Stomach (tissue), 9 donors: Measurements from ENCODE around the gene SWAP70. TPM values are rescaled to one million over a fixed set of nuclear protein-coding genes. Genes with fewer than 3 reads are reported as not detected.

Experiments
- DNase-seq, 2 donors: peaks; one replicate each; pipeline versions ENCODE4 v3.0.0 to v3.0.0-alpha.2; 2013 to 2019
- H3K27ac ChIP-seq, 5 donors: fragments of 200-600 bp in 4 of 5; sonication (generic) in 4 of 5; one replicate each; pipeline ENCODE4 v1.5.1; 2013 to 2019; ENCODE audit warnings: mild to moderate bottlenecking in 1 of 5, moderate library complexity in 1 of 5
- H3K27me3 ChIP-seq, 3 donors: fragments of 200-600 bp; sonication (generic); one replicate each; pipeline ENCODE4 v1.5.1; 2017 to 2019; ENCODE audit warnings: mixed run types in 1 of 3
- H3K36me3 ChIP-seq, 4 donors: fragments of 200-600 bp; sonication (generic); 1 replicate in 3 of 4; 2 replicates in 1 of 4; pipeline ENCODE4 v1.5.1; 2016 to 2019
- H3K4me1 ChIP-seq, 4 donors: fragments of 200-600 bp; sonication (generic); one replicate each; pipeline ENCODE4 v1.5.1; 2016 to 2019
- H3K4me3 ChIP-seq, 4 donors: fragments of 200-600 bp; sonication (generic) in 3 of 4; one replicate each; pipeline ENCODE4 v1.5.1; 2016 to 2019; ENCODE audit warnings: mild to moderate bottlenecking in 1 of 4
- H3K9me3 ChIP-seq, 4 donors: fragments of 200-600 bp; sonication (generic); one replicate each; pipeline ENCODE4 v1.5.1; 2016 to 2019
- CTCF ChIP-seq, 7 experiments: fragments of 450-650 bp in 4 of 7; fragments of 200-600 bp in 3 of 7; sonication (generic) in 3 of 7; IDR thresholded peaks; one replicate each; pipeline ENCODE4 v1.5.1; 2016 to 2019; ENCODE audit warnings: antibody characterized with exemption in 7 of 7, control low read depth in 2 of 7, mild to moderate bottlenecking in 1 of 7
- EP300 ChIP-seq: sonication (generic); formaldehyde crosslinking; IDR thresholded peaks from one replicate; pipeline ENCODE4 v1.6.1; 2017; ENCODE audit warnings: antibody characterized with exemption
- POLR2A ChIP-seq, 4 donors: fragments of 450-650 bp; IDR thresholded peaks; one replicate each; pipeline ENCODE4 v1.6.1; 2016; ENCODE audit warnings: antibody characterized with exemption in 4 of 4, control low read depth in 2 of 4, mild to moderate bottlenecking in 1 of 4, moderate library complexity in 1 of 4
- POLR2AphosphoS5 ChIP-seq, 3 donors: sonication (generic); formaldehyde crosslinking; IDR thresholded peaks; one replicate each; pipeline ENCODE4 v1.6.1; 2016; ENCODE audit warnings: antibody characterized with exemption in 3 of 3
- WGBS, 5 donors: extraction: QIAGEN DNeasy Blood & Tissue Kit in 3 of 5; methylation state at CpG; one replicate each; pipeline versions ENCODE4 v1.1.5 to v1.1.7; 2013 to 2018; 5-methylcytosine and 5-hydroxymethylcytosine counted together
- intact Hi-C: fragments of 100-400 bp; cut with DNase I; formaldehyde crosslinking; loops from one replicate; pipeline ENCODE4 v1.15.1; 2023; ENCODE audit warnings: low total_unique reads
- polyA plus RNA-seq, 3 donors: library from polyadenylated mRNA; stranded (reverse); fragments of 200-250 nt; gene quantifications; one replicate each; pipeline ENCODE4 v1.2.3, GENCODE V29; 2013
- total RNA-seq, 5 donors: library from RNA; depleted of rRNA; stranded (reverse); fragments of >200 nt; gene quantifications; one replicate each; pipeline versions ENCODE4 v1.1.0 to v1.2.3, GENCODE V29; 2014 to 2016
- donor health status: healthy with polysubstance abuse.
- donor health status: Bipolar disorder and iron deficiency.
- donor health status: healthy.

Gene SWAP70
- total and polyA plus RNA-seq, 8 donors, result 5.1 to 39.5 (median 18.3) TPM

GRCh38 chr11:9771071-9771511, 107.2 kb downstream of the SWAP70 start:
- H3K27ac ChIP-seq, result peak overlapping the region in 1 of 5 donors; percentile 18
- no peak for DNase-seq
- H3K36me3 ChIP-seq, result no peaks in the 10 kb centered on the region
- no peaks in the 10 kb centered on the region for H3K9me3 ChIP-seq
- TF ChIP-seq EP300 (no peak), POLR2A (IDR thresholded peaks at IDR 0.05) (no peak), CTCF (IDR thresholded peaks at IDR 0.05) (no peak), POLR2AphosphoS5 (IDR thresholded peaks at IDR 0.05) (no peak)
- H3K4me1 ChIP-seq, result peaks cover 0 to 37% (median 14%) of the 10 kb centered on the region in 4 donors
- intact Hi-C loops, result no loop called here
- WGBS, 5 donors, result 56 to 83% (median 74%) methylated on average over 1 of the region's 1 CpG
- no peaks in the 10 kb centered on the region for H3K27me3 ChIP-seq
- no peak overlapping the region for H3K4me3 ChIP-seq

- Histone ChIP-seq H3K27ac (no peak overlapping the region), H3K27me3 (no peaks in the 10 kb centered on the region), H3K36me3 (no peaks in the 10 kb centered on the region), H3K9me3 (no peaks in the 10 kb centered on the region), H3K4me3 (no peak overlapping the region), H3K4me1 (peaks cover 0 to 35% (median 12%) of the 10 kb centered on the region in 4 donors)
- 88 to 93% (median 91%) methylated on average over 4 of the region's 4 CpGs for WGBS, 5 donors
- no peak for TF ChIP-seq EP300
- TF ChIP-seq POLR2AphosphoS5 (IDR thresholded peaks at IDR 0.05), result no peak
- no peak for TF ChIP-seq POLR2A (IDR thresholded peaks at IDR 0.05)
- no peak for TF ChIP-seq CTCF (IDR thresholded peaks at IDR 0.05)
- no peak for DNase-seq
- intact Hi-C loops, result no loop called here
These were observed 108.3 kb downstream of the SWAP70 start for GRCh38 chr11:9772218-9772617.

- H3K4me3 ChIP-seq, result no peak overlapping the region
- H3K27ac ChIP-seq, result peak overlapping the region in 1 of 5 donors; percentile 20
- no peak for TF ChIP-seq POLR2AphosphoS5 (IDR thresholded peaks at IDR 0.05)
- no peak for TF ChIP-seq POLR2A (IDR thresholded peaks at IDR 0.05)
- TF ChIP-seq EP300, result no peak
- no peak for TF ChIP-seq CTCF (IDR thresholded peaks at IDR 0.05)
- H3K36me3 ChIP-seq, result peaks cover 0 to 5% (median 2%) of the 10 kb centered on the region in 4 donors
- H3K9me3 ChIP-seq, result no peaks in the 10 kb centered on the region
- no peak for DNase-seq
- WGBS, 5 donors, result 94 to 100% (median 100%) methylated on average over 2 of the region's 2 CpGs
- no peaks in the 10 kb centered on the region for H3K27me3 ChIP-seq
- H3K4me1 ChIP-seq, result peaks cover 0 to 35% (median 12%) of the 10 kb centered on the region in 4 donors
- intact Hi-C loops, result no loop called here
These were observed 109.6 kb downstream of the SWAP70 start for GRCh38 chr11:9773524-9773923.

- peaks cover 0 to 35% (median 12%) of the 10 kb centered on the region in 4 donors for H3K4me1 ChIP-seq
- no peak overlapping the region for H3K4me3 ChIP-seq
- peaks cover 0 to 6% (median 3%) of the 10 kb centered on the region in 4 donors for H3K36me3 ChIP-seq
- H3K27ac ChIP-seq, result peak overlapping the region in 3 of 5 donors; percentile 8 to 42 (median 20)
- DNase-seq, result no peak
- no peaks in the 10 kb centered on the region for H3K27me3 ChIP-seq
- TF ChIP-seq POLR2AphosphoS5 (IDR thresholded peaks at IDR 0.05), result no peak
- TF ChIP-seq EP300, result no peak
- TF ChIP-seq POLR2A (IDR thresholded peaks at IDR 0.05), result no peak
- no peak for TF ChIP-seq CTCF (IDR thresholded peaks at IDR 0.05)
- no peaks in the 10 kb centered on the region for H3K9me3 ChIP-seq
- intact Hi-C loops, result no loop called here
These were observed 110.2 kb downstream of the SWAP70 start for GRCh38 chr11:9774109-9774508.
